Activated T-helper 2 cell treated with anti-CD3 and anti-CD28 coated beads, Interferon-gamma antibody, Interleukin-2, Interleukin-4, amounts not matched to agents 10 μg/mL and 5 μg/mL and 100 μg/mL, durations not matched to agents 14 hours and 24 hours and 36 hours (primary cell): ENCODE results near the gene AUTS2. TPM values are rescaled to one million over a fixed set of nuclear protein-coding genes. Genes with fewer than 3 reads are reported as not detected.

Experiments
- DNase-seq: peaks from one replicate; pipeline ENCODE4 v3.0.0; 2021; ENCODE audit warnings: low spot score
- H3K27ac Mint-ChIP-seq: one replicate; pipeline ENCODE4 v1.8.0; 2021; ENCODE audit warnings: mixed read lengths
- H3K27me3 Mint-ChIP-seq: one replicate; pipeline ENCODE4 v1.8.0; 2021; ENCODE audit warnings: low read depth, mixed read lengths
- H3K36me3 Mint-ChIP-seq: one replicate; pipeline ENCODE4 v1.8.0; 2021; ENCODE audit warnings: low read depth, mixed read lengths
- H3K4me1 Mint-ChIP-seq: one replicate; pipeline ENCODE4 v1.8.0; 2021; ENCODE audit warnings: low read depth, mixed read lengths
- H3K4me3 Mint-ChIP-seq: one replicate; pipeline ENCODE4 v1.8.0; 2021; ENCODE audit warnings: low read depth, mild to moderate bottlenecking, moderate library complexity, mixed read lengths
- H3K9me3 Mint-ChIP-seq: one replicate; pipeline ENCODE4 v1.8.0; 2021; ENCODE audit warnings: mixed read lengths
- intact Hi-C: fragments of 100-400 bp; cut with micrococcal nuclease; formaldehyde crosslinking; loops from one replicate; pipeline ENCODE4 v1.15.1; 2023
- total RNA-seq: library from RNA; stranded (reverse); gene quantifications from 2 replicates; pipeline ENCODE4 v1.2.3, GENCODE V29; 2022

AUTS2 gene
- total RNA-seq, 1 donor from 2014 or later, result 1.1 TPM

GRCh38 chr7:70416347-70416985 lies 818.2 kb downstream of the AUTS2 start:
- Mint-ChIP-seq H3K36me3 (no peaks in the 10 kb centered on the region), H3K27ac (no peak overlapping the region), H3K4me3 (no peak overlapping the region), H3K27me3 (no peaks in the 10 kb centered on the region), H3K4me1 (no peaks in the 10 kb centered on the region), H3K9me3 (no peaks in the 10 kb centered on the region)
- no peak for DNase-seq
- intact Hi-C loops, result no loop called here

GRCh38 chr7:70416986-70417655 lies 818.8 kb downstream of the AUTS2 start:
- Mint-ChIP-seq H3K27me3 (no peaks in the 10 kb centered on the region), H3K36me3 (no peaks in the 10 kb centered on the region), H3K4me1 (no peaks in the 10 kb centered on the region), H3K4me3 (no peak overlapping the region), H3K27ac (no peak overlapping the region), H3K9me3 (no peaks in the 10 kb centered on the region)
- intact Hi-C loops, result no loop called here
- DNase-seq, result no peak

- Mint-ChIP-seq H3K4me1 (no peaks in the 10 kb centered on the region), H3K36me3 (no peaks in the 10 kb centered on the region), H3K27ac (no peak overlapping the region), H3K27me3 (no peaks in the 10 kb centered on the region), H3K9me3 (no peaks in the 10 kb centered on the region), H3K4me3 (no peak overlapping the region)
- DNase-seq, result no peak
- intact Hi-C loops, result no loop called here
Measured at GRCh38 chr7:70419526-70420380, 821.5 kb downstream of the AUTS2 start.

GRCh38 chr7:70420381-70420662 lies 822.0 kb downstream of the AUTS2 start:
- Mint-ChIP-seq H3K9me3 (no peaks in the 10 kb centered on the region), H3K27ac (no peak overlapping the region), H3K36me3 (no peaks in the 10 kb centered on the region), H3K4me1 (no peaks in the 10 kb centered on the region), H3K27me3 (no peaks in the 10 kb centered on the region), H3K4me3 (no peak overlapping the region)
- DNase-seq, result no peak
- intact Hi-C loops, result no loop called here

- Mint-ChIP-seq H3K27me3 (no peaks in the 10 kb centered on the region), H3K36me3 (no peaks in the 10 kb centered on the region), H3K4me3 (no peak overlapping the region), H3K27ac (no peak overlapping the region), H3K4me1 (no peaks in the 10 kb centered on the region), H3K9me3 (no peaks in the 10 kb centered on the region)
- no peak for DNase-seq
- intact Hi-C loops, result no loop called here
Measured at GRCh38 chr7:70421319-70421718, 823.0 kb downstream of the AUTS2 start.

GRCh38 chr7:70426249-70426880 lies 828.1 kb downstream of the AUTS2 start:
- no peak overlapping the region for H3K4me3 Mint-ChIP-seq
- no peaks in the 10 kb centered on the region for H3K27me3 Mint-ChIP-seq
- peaks cover 12% of the 10 kb centered on the region for H3K9me3 Mint-ChIP-seq
- intact Hi-C loops, result no loop called here
- H3K4me1 Mint-ChIP-seq, result no peaks in the 10 kb centered on the region
- no peaks in the 10 kb centered on the region for H3K36me3 Mint-ChIP-seq
- H3K27ac Mint-ChIP-seq, result no peak overlapping the region
- DNase-seq, result no peak

GRCh38 chr7:70432567-70433001 lies 834.3 kb downstream of the AUTS2 start:
- Mint-ChIP-seq H3K9me3 (peaks cover 12% of the 10 kb centered on the region), H3K36me3 (no peaks in the 10 kb centered on the region), H3K4me3 (no peak overlapping the region), H3K27me3 (no peaks in the 10 kb centered on the region), H3K4me1 (no peaks in the 10 kb centered on the region), H3K27ac (no peak overlapping the region)
- intact Hi-C loops, result no loop called here
- no peak for DNase-seq

- no peak overlapping the region for H3K27ac Mint-ChIP-seq
- H3K4me3 Mint-ChIP-seq, result no peak overlapping the region
- DNase-seq, result no peak
- H3K27me3 Mint-ChIP-seq, result no peaks in the 10 kb centered on the region
- intact Hi-C loops, result no loop called here
- H3K4me1 Mint-ChIP-seq, result no peaks in the 10 kb centered on the region
- H3K36me3 Mint-ChIP-seq, result no peaks in the 10 kb centered on the region
- H3K9me3 Mint-ChIP-seq, result peaks cover 8% of the 10 kb centered on the region
Measured at GRCh38 chr7:70434376-70434775, 836.1 kb downstream of the AUTS2 start.

- Mint-ChIP-seq H3K9me3 (peaks cover 7% of the 10 kb centered on the region), H3K36me3 (no peaks in the 10 kb centered on the region), H3K4me3 (no peak overlapping the region), H3K27ac (no peak overlapping the region), H3K27me3 (no peaks in the 10 kb centered on the region), H3K4me1 (no peaks in the 10 kb centered on the region)
- intact Hi-C loops, result no loop called here
- DNase-seq, result no peak
Measured at GRCh38 chr7:70434821-70435220, 836.5 kb downstream of the AUTS2 start.

- Mint-ChIP-seq H3K27me3 (no peaks in the 10 kb centered on the region), H3K9me3 (no peaks in the 10 kb centered on the region), H3K4me3 (no peak overlapping the region), H3K4me1 (no peaks in the 10 kb centered on the region), H3K27ac (no peak overlapping the region), H3K36me3 (no peaks in the 10 kb centered on the region)
- no peak for DNase-seq
- intact Hi-C loops, result no loop called here
Measured at GRCh38 chr7:70435634-70436033, 837.4 kb downstream of the AUTS2 start.

GRCh38 chr7:70436790-70437350 lies 838.6 kb downstream of the AUTS2 start:
- H3K27me3 Mint-ChIP-seq, result no peaks in the 10 kb centered on the region

GRCh38 chr7:70439651-70440050 lies 841.4 kb downstream of the AUTS2 start:
- Mint-ChIP-seq H3K4me3 (no peak overlapping the region), H3K27ac (no peak overlapping the region), H3K27me3 (no peaks in the 10 kb centered on the region), H3K36me3 (no peaks in the 10 kb centered on the region), H3K4me1 (no peaks in the 10 kb centered on the region), H3K9me3 (no peaks in the 10 kb centered on the region)
- DNase-seq, result no peak
- intact Hi-C loops, result no loop called here

More at GRCh38 chr7:70436790-70437350, 838.6 kb downstream of the AUTS2 start:
- Mint-ChIP-seq H3K4me1 (no peaks in the 10 kb centered on the region), H3K27ac (no peak overlapping the region), H3K9me3 (no peaks in the 10 kb centered on the region), H3K4me3 (no peak overlapping the region), H3K36me3 (no peaks in the 10 kb centered on the region)
- intact Hi-C loops, result no loop called here
- no peak for DNase-seq
